HepG2 (cell line): ENCODE data around the gene SERPIND1. TPM values are rescaled to one million over a fixed set of nuclear protein-coding genes. Genes with fewer than 3 reads are reported as not detected.
A peak's percentile ranks its signal among the peaks of the same experiment; 100 is the strongest.

Experiments used
- CREM ChIP-seq, 2 experiments: sonication (generic) in 1 of 2; formaldehyde crosslinking in 1 of 2; IDR thresholded peaks; 2 replicates each; pipeline versions ENCODE4 v1.4.0 to v1.6.1; 2016 to 2020; ENCODE audit warnings: antibody characterized with exemption in 1 of 2, mild to moderate bottlenecking in 1 of 2, missing genetic modification reagents in 1 of 2
- CSRNP1 ChIP-seq: sonication (generic); formaldehyde crosslinking; IDR thresholded peaks from 2 replicates; pipeline ENCODE4 v1.8.1; 2023; ENCODE audit warnings: mild to moderate bottlenecking, missing genetic modification reagents
- EP300 ChIP-seq, 3 experiments: sonication (generic) in 1 of 3; formaldehyde crosslinking in 1 of 3; IDR thresholded peaks; 2 replicates each; pipeline versions ENCODE4 v1.5.1 to v1.6.1; 2011 to 2020; ENCODE audit warnings: low read depth in 2 of 3, low read length in 2 of 3, borderline replicate concordance in 1 of 3, improper control_type of control experiment in 1 of 3, mild to moderate bottlenecking in 1 of 3, missing genetic modification reagents in 1 of 3, moderate library complexity in 1 of 3
- ETS1 ChIP-seq: sonication (generic); formaldehyde crosslinking; IDR thresholded peaks from 2 replicates; pipeline ENCODE4 v1.4.0; 2020; ENCODE audit warnings: missing genetic modification reagents
- HMG20A ChIP-seq: IDR thresholded peaks from 2 replicates; pipeline ENCODE4 v1.6.1; 2016; ENCODE audit warnings: borderline replicate concordance
- KDM5A ChIP-seq: fragments of 200-600 bp; sonication (generic); IDR thresholded peaks from 2 replicates; pipeline ENCODE4 v1.7.0; 2018; ENCODE audit warnings: antibody characterized with exemption, mild to moderate bottlenecking, low read length, borderline replicate concordance
- MEIS1 ChIP-seq: sonication (generic); formaldehyde crosslinking; IDR thresholded peaks from 2 replicates; pipeline ENCODE4 v1.9.0; 2021; ENCODE audit warnings: mild to moderate bottlenecking, missing genetic modification reagents, moderate library complexity, borderline replicate concordance
- NCOR1 ChIP-seq: fragments of 200-600 bp; sonication (generic); IDR thresholded peaks from 2 replicates; pipeline ENCODE4 v1.7.0; 2017; ENCODE audit warnings: antibody characterized with exemption, low read length, borderline replicate concordance
- NFIC ChIP-seq: IDR thresholded peaks from 2 replicates; pipeline ENCODE4 v1.6.1; 2012; ENCODE audit warnings: mild to moderate bottlenecking, low read length, inconsistent platforms
- NR2F2 ChIP-seq: IDR thresholded peaks from 2 replicates; pipeline ENCODE4 v1.6.1; 2012; ENCODE audit warnings: low read depth, inconsistent platforms, borderline replicate concordance
- ONECUT2 ChIP-seq: sonication (generic); formaldehyde crosslinking; IDR thresholded peaks from 2 replicates; pipeline ENCODE4 v1.4.0; 2020; ENCODE audit warnings: missing genetic modification reagents
- REXO4 ChIP-seq: sonication (generic); formaldehyde crosslinking; IDR thresholded peaks from 2 replicates; pipeline ENCODE4 v1.8.0; 2022; ENCODE audit warnings: missing genetic modification reagents, mild to moderate bottlenecking, borderline replicate concordance
- TBX2 ChIP-seq: sonication (generic); formaldehyde crosslinking; IDR thresholded peaks from 2 replicates; pipeline ENCODE4 v1.5.0; 2020; ENCODE audit warnings: missing genetic modification reagents, mild to moderate bottlenecking, borderline replicate concordance
- UBTF ChIP-seq: sonication (generic); formaldehyde crosslinking; IDR thresholded peaks from 2 replicates; pipeline ENCODE4 v1.4.0; 2020; ENCODE audit warnings: mild to moderate bottlenecking, missing genetic modification reagents
- ZBED4 ChIP-seq: sonication (generic); formaldehyde crosslinking; IDR thresholded peaks from 2 replicates; pipeline ENCODE4 v1.4.0; 2020; ENCODE audit warnings: missing genetic modification reagents, borderline replicate concordance
- ZBTB21 ChIP-seq: sonication (generic); formaldehyde crosslinking; IDR thresholded peaks from 2 replicates; pipeline ENCODE4 v1.4.0; 2020; ENCODE audit warnings: missing genetic modification reagents
- ZNF34 ChIP-seq: sonication (generic); formaldehyde crosslinking; IDR thresholded peaks from 2 replicates; pipeline ENCODE4 v1.4.0; 2020; ENCODE audit warnings: mild to moderate bottlenecking, missing genetic modification reagents, borderline replicate concordance
- ZNF496 ChIP-seq: sonication (generic); formaldehyde crosslinking; IDR thresholded peaks from 2 replicates; pipeline ENCODE4 v1.8.1; 2023; ENCODE audit warnings: mild to moderate bottlenecking, moderate library complexity, missing genetic modification reagents; ENCODE audit not compliant: insufficient replicate concordance
- ZNF549 ChIP-seq: sonication (generic); formaldehyde crosslinking; IDR thresholded peaks from 2 replicates; pipeline ENCODE4 v1.5.0; 2020; ENCODE audit warnings: missing genetic modification reagents
- polyA plus RNA-seq, 8 experiments: library from polyadenylated mRNA; depleted of rRNA in 3 of 8; stranded (reverse) in 7 of 8; unstranded in 1 of 8; fragments of >200 nt; fragmentation: Illumina TruSeq in 4 of 8; extraction: Trizol in 4 of 8; gene quantifications; 2 replicates each; pipeline versions ENCODE4 v1.2.1 to v1.2.3, GENCODE V29; 2011 to 2016; ENCODE audit warnings: low read depth in 4 of 8, missing spikeins in 1 of 8, mixed read lengths in 1 of 8; ENCODE audit not compliant: insufficient read depth in 1 of 8
- total RNA-seq, 5 experiments: library from RNA; depleted of rRNA; stranded (reverse); fragments of >200 nt; fragmentation: Illumina TruSeq; extraction: Trizol; gene quantifications; 2 replicates each; pipeline ENCODE4 v1.2.3, GENCODE V29; 2016; ENCODE audit warnings: low read depth in 1 of 5

The SERPIND1 gene
- total and polyA plus RNA-seq, 2 of the 13 experiments (the other 11 are each of a cell fraction or from before 2014, with no cell fraction given), result 111 to 350 TPM

- TF ChIP-seq UBTF (CRISPR knock-in tag) (peak; percentile 37; the same call in 1 of the 2 replicates), ZBTB21 (CRISPR knock-in tag) (no peak), NR2F2 (no peak), ZNF496 (no peak), KDM5A (no peak), HMG20A (CRISPR knock-in tag) (no peak), TBX2 (peak; percentile 25; the same call in 1 of the 2 replicates), CSRNP1 (CRISPR knock-in tag) (no peak), ZBED4 (CRISPR knock-in tag) (no peak), ETS1 (CRISPR knock-in tag) (no peak), ZNF549 (CRISPR knock-in tag) (no peak), CREM (IDR thresholded peaks at IDR 0.05) (peak; percentile 54; the same call in 1 of the 2 replicates), CREM (CRISPR knock-in tag; IDR thresholded peaks at IDR 0.05) (no peak), ONECUT2 (peak; percentile 48; the same call in 1 of the 2 replicates), NFIC (no peak), NCOR1 (no peak), EP300 (IDR thresholded peaks at IDR 0.05; ENCODE audit: low read depth in 2 of 2, low read length in 2 of 2) (peak in 1 of 2 experiments; percentile 67; a peak in 2 of 4 replicates), EP300 (CRISPR knock-in tag; IDR thresholded peaks at IDR 0.05; ENCODE audit: borderline replicate concordance) (no peak), ZNF34 (CRISPR knock-in tag) (no peak), REXO4 (CRISPR knock-in tag) (no peak), MEIS1 (no peak)
Observed at GRCh38 chr22:20776624-20777405, 2.9 kb downstream of the SERPIND1 start (continued).
